OCI-LY1 (cell line): ENCODE measurements around the gene SETD9.

Source experiments
- EZH2 ChIP-seq: fragments of 200-600 bp; sonication (generic), shearing (Covaris generic); IDR thresholded peaks from 2 replicates; pipeline ENCODE4 v1.8.0; 2017; ENCODE audit warnings: borderline replicate concordance, mixed run types, mild to moderate bottlenecking, antibody characterized with exemption, low read length, moderate library complexity, mixed read lengths
- TF ChIP-seq, protein P1 (sequence below): fragments of 200-600 bp; sonication (generic), shearing (Covaris generic); IDR thresholded peaks from 2 replicates; pipeline ENCODE4 v1.5.1; 2017; ENCODE audit warnings: mild to moderate bottlenecking, antibody characterized with exemption, low read length, moderate library complexity, mixed read lengths

DNA sequence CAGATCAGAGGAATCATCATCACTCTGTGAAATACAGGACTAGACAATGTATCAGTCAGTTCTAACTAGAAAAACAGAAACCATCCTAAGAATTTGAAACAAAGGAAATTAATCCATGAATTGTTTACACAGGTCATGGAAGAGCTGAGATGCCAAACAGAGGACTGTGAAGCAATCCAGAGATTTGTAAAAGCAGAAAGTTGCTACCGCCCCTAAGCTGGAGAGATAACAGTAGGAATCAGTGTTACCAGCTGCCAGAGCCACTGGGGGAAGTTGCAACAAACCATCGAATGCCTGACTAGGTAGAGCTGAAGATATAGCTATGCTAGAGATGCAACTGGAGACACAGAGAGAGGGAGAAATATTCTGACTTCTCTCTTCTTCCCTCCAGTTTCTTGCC is 52.9 kb downstream of the SETD9 start:
- TF ChIP-seq, protein P1, sequence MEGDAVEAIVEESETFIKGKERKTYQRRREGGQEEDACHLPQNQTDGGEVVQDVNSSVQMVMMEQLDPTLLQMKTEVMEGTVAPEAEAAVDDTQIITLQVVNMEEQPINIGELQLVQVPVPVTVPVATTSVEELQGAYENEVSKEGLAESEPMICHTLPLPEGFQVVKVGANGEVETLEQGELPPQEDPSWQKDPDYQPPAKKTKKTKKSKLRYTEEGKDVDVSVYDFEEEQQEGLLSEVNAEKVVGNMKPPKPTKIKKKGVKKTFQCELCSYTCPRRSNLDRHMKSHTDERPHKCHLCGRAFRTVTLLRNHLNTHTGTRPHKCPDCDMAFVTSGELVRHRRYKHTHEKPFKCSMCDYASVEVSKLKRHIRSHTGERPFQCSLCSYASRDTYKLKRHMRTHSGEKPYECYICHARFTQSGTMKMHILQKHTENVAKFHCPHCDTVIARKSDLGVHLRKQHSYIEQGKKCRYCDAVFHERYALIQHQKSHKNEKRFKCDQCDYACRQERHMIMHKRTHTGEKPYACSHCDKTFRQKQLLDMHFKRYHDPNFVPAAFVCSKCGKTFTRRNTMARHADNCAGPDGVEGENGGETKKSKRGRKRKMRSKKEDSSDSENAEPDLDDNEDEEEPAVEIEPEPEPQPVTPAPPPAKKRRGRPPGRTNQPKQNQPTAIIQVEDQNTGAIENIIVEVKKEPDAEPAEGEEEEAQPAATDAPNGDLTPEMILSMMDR = no peak
- TF ChIP-seq EZH2 = no peak
